Osteocyte (in vitro differentiated cells): ENCODE measurements around the gene PARD3B. TPM values are rescaled to one million over a fixed set of nuclear protein-coding genes. Genes with fewer than 3 reads are reported as not detected.

Experiments
- DNase-seq: peaks from one replicate; pipeline ENCODE4 v3.0.0; 2021; ENCODE audit warnings: mixed read lengths; ENCODE audit not compliant: unreplicated experiment; ENCODE audit errors: extremely low spot score
- H3K27ac Mint-ChIP-seq: one replicate; pipeline ENCODE4 v1.8.0; 2021; ENCODE audit warnings: mild to moderate bottlenecking, mixed read lengths; ENCODE audit not compliant: unreplicated experiment
- H3K27me3 Mint-ChIP-seq: one replicate; pipeline ENCODE4 v1.8.0; 2021; ENCODE audit warnings: mixed read lengths; ENCODE audit not compliant: unreplicated experiment
- H3K36me3 Mint-ChIP-seq: one replicate; pipeline ENCODE4 v1.8.0; 2021; ENCODE audit warnings: mixed read lengths; ENCODE audit not compliant: unreplicated experiment
- H3K4me1 Mint-ChIP-seq: one replicate; pipeline ENCODE4 v1.8.0; 2021; ENCODE audit warnings: mixed read lengths; ENCODE audit not compliant: unreplicated experiment
- H3K4me3 Mint-ChIP-seq: one replicate; pipeline ENCODE4 v1.8.0; 2021; ENCODE audit warnings: mild to moderate bottlenecking, moderate library complexity, mixed read lengths; ENCODE audit not compliant: unreplicated experiment
- H3K9me3 Mint-ChIP-seq: one replicate; pipeline ENCODE4 v1.8.0; 2021; ENCODE audit warnings: mixed read lengths; ENCODE audit not compliant: unreplicated experiment
- total RNA-seq: library from RNA; stranded (reverse); gene quantifications from 2 replicates; pipeline ENCODE4 v1.2.1, GENCODE V29; 2021
- TF ChIP-seq, protein P1 (sequence below): fragments of 200-600 bp; sonication (generic); IDR thresholded peaks from 2 replicates; pipeline ENCODE4 v1.5.0; 2021; ENCODE audit warnings: antibody characterized with exemption, mild to moderate bottlenecking, moderate library complexity

PARD3B gene
- total RNA-seq, 1 donor from 2014 or later, result 26.7 TPM

DNA sequence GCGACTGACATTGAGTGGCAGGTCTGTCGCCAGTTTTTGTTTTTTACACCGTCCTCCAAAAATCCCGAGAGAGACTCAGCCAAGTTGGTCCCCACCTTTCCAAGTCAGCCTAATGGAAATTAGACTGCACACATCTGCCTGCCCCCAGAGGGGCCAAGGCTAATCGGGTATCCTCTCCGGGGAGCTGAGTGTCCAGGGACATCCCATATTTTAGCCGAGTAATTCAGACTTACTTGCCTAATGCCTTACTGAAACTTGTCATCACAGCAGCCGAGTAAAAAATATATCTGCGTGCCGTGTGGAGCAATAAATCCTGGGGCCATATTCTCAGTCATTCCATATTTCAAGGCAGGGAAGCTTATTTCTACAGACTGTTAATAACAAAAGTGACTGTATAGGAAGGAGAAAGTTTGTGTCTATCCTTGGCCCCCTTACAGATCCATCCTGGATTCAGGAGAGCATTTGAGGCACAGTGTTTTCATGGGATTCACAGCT, 1098.2 kb downstream of the PARD3B start:
- H3K36me3 Mint-ChIP-seq, result no peaks in the 10 kb centered on the region
- H3K9me3 Mint-ChIP-seq, result no peaks in the 10 kb centered on the region
- no peak overlapping the region for H3K27ac Mint-ChIP-seq

DNA sequence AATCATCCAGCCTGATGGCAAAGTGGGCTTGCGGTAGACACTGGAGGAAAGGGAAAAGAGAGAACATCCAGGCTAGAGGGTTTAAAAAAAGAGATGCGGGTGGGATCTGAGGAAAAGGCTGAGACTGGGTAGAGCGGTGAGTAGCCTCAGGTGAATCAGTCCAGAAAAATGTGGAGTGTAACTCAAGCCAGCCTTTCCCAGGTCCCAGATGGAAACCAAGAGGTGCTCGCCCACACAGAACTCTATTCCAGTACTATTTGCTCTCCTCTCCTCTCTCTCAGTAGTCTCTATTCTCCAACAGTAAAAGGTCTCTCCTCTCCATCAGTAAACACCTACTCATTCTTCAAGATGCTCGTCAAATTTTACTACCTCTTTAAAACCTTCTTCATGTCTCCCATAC, 1098.7 kb downstream of the PARD3B start:
- no peaks in the 10 kb centered on the region for H3K36me3 Mint-ChIP-seq
- no peak for DNase-seq
- H3K9me3 Mint-ChIP-seq, result no peaks in the 10 kb centered on the region
- H3K27me3 Mint-ChIP-seq, result no peaks in the 10 kb centered on the region
- TF ChIP-seq, protein P1, sequence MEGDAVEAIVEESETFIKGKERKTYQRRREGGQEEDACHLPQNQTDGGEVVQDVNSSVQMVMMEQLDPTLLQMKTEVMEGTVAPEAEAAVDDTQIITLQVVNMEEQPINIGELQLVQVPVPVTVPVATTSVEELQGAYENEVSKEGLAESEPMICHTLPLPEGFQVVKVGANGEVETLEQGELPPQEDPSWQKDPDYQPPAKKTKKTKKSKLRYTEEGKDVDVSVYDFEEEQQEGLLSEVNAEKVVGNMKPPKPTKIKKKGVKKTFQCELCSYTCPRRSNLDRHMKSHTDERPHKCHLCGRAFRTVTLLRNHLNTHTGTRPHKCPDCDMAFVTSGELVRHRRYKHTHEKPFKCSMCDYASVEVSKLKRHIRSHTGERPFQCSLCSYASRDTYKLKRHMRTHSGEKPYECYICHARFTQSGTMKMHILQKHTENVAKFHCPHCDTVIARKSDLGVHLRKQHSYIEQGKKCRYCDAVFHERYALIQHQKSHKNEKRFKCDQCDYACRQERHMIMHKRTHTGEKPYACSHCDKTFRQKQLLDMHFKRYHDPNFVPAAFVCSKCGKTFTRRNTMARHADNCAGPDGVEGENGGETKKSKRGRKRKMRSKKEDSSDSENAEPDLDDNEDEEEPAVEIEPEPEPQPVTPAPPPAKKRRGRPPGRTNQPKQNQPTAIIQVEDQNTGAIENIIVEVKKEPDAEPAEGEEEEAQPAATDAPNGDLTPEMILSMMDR, result no peak
- H3K4me1 Mint-ChIP-seq, result peaks cover 5% of the 10 kb centered on the region
- H3K4me3 Mint-ChIP-seq, result no peak overlapping the region
- no peak overlapping the region for H3K27ac Mint-ChIP-seq

More for the DNA sequence above, 1098.2 kb downstream of the PARD3B start:
- peaks cover 5% of the 10 kb centered on the region for H3K4me1 Mint-ChIP-seq
- TF ChIP-seq, protein P1, result no peak
- no peak overlapping the region for H3K4me3 Mint-ChIP-seq
- DNase-seq, result no peak
- H3K27me3 Mint-ChIP-seq, result no peaks in the 10 kb centered on the region

DNA sequence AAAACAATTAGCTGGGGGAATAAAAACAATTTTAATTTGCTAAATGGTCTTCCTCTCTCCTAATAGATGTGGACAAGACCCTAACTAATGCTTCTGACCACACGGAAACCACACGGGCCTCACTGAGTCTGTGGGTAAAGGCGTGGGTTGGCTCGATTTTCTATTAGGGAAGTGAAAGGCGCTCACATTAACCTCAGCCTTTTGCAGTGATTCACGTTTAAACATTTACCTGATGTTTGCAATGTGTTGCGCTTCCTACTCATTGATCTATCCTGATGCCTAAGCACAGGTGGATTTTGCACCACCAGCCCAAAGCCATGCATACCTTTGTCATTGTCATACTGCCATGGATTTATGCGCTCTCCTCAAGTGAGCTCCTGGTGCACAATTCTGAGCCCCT, 1101.4 kb downstream of the PARD3B start:
- Mint-ChIP-seq H3K9me3 (no peaks in the 10 kb centered on the region), H3K4me3 (no peak overlapping the region), H3K4me1 (peaks cover 18% of the 10 kb centered on the region), H3K27ac (no peak overlapping the region), H3K27me3 (no peaks in the 10 kb centered on the region), H3K36me3 (no peaks in the 10 kb centered on the region)
- DNase-seq, result no peak
- TF ChIP-seq, protein P1, result no peak

DNA sequence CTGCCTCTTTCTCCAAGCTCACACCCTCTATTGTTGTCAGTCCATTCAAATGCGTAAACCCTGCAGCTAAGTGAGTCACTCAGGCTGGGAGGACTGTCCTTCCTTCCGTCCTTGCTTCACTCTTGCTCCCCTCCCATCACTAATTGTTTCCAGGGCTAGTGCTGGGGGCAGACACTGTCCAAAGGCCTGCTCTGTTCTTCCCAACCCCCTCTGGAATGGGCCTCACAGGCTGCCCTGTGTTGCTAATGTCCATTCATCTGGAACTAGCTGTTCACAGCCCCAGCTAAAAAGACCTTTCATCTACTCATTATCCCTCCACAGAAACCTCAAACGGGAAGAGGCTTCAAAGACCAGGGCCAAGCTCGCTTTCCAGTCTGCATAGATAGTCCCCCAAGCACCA, 1105.2 kb downstream of the PARD3B start:
- Mint-ChIP-seq H3K9me3 (no peaks in the 10 kb centered on the region), H3K4me3 (no peak overlapping the region), H3K27ac (peak overlapping the region; percentile 36), H3K36me3 (no peaks in the 10 kb centered on the region), H3K27me3 (no peaks in the 10 kb centered on the region), H3K4me1 (peaks cover 12% of the 10 kb centered on the region)
- no peak for DNase-seq
- TF ChIP-seq, protein P1, result no peak

DNA sequence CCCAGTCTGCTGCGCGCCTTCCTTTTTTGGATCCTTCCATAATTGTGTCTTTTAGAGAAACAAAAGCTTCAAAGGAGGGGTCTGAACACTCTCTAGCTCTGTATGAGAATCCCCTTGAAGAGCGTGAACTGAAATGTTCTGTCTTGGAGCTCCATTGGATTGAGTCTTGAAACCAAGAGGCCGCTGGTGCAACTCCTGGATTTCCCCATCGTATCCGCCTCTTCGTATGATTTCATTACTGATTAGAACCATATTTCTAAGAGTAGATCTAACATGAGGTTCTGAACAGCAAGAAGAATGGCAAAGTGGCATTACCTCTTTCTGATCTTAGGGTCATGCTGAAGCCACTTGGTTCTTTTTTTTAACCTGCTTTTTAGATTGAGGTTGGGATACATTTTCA, 1105.7 kb downstream of the PARD3B start:
- TF ChIP-seq, protein P1, result no peak
- no peak for DNase-seq
- Mint-ChIP-seq H3K27ac (no peak overlapping the region), H3K36me3 (no peaks in the 10 kb centered on the region), H3K9me3 (no peaks in the 10 kb centered on the region), H3K27me3 (no peaks in the 10 kb centered on the region), H3K4me3 (no peak overlapping the region), H3K4me1 (peaks cover 12% of the 10 kb centered on the region)
